CD4-positive, alpha-beta T cell treated with Interleukin-15 for 4 hours (primary cell): ENCODE results near the gene FKBP2.

Experiments
- DNase-seq: peaks from one replicate; pipeline ENCODE4 v3.0.0-alpha.2; 2020; ENCODE audit warnings: low spot score

FKBP2 gene

DNA sequence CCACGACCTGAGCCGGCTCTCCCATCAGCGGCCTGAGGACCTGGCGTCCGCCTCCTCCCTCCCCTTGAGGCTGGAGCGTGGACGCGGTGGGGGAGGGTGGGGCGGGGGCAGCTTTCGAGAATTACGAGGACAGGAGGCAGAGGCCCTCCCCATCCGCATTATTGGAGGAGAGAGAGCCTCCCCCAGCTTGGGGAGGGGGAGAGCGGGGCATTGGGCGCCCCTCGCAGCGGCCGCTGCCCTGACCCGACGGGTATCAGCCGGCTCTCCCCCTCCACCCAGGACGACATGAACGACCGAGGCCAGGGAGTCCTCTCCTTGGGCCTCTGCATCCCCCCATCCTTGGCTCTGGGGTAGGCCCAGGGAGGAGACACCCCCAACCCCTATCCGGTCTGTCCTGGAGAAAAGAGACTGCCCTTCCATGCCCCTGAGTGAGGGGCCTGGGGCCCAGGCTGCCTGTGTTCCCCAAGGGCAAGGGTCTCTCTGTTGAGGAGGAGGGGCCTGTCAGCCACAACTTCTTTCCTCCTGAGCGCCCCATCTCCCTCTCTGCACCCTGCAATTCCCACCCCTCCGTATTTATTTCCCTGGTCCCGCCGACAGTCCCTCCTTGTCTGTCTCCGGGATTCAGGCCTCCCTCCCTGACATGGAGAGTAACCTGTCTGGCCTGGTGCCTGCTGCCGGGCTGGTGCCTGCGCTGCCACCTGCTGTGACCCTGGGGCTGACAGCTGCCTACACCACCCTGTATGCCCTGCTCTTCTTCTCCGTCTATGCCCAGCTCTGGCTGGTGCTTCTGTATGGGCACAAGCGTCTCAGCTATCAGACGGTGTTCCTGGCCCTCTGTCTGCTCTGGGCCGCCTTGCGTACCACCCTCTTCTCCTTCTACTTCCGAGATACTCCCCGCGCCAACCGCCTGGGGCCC lies 45.2 kb downstream of the FKBP2 start:
- DNase-seq, result no peak

DNA sequence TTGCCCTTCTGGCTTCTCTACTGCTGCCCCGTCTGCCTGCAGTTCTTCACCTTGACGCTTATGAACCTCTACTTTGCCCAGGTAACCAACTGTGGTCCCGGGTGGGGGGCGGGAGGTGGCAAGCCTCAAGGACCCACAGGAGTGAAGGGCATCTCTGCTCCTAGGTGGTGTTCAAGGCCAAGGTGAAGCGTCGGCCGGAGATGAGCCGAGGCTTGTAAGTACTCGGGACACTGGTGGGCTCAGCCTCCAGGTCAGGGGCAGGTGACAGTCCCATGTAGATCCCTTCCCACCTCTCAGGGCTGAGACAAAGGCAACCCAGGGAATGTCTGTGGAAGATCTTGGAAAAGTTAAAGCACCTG lies 45.9 kb downstream of the FKBP2 start:
- DNase-seq, result no peak

DNA sequence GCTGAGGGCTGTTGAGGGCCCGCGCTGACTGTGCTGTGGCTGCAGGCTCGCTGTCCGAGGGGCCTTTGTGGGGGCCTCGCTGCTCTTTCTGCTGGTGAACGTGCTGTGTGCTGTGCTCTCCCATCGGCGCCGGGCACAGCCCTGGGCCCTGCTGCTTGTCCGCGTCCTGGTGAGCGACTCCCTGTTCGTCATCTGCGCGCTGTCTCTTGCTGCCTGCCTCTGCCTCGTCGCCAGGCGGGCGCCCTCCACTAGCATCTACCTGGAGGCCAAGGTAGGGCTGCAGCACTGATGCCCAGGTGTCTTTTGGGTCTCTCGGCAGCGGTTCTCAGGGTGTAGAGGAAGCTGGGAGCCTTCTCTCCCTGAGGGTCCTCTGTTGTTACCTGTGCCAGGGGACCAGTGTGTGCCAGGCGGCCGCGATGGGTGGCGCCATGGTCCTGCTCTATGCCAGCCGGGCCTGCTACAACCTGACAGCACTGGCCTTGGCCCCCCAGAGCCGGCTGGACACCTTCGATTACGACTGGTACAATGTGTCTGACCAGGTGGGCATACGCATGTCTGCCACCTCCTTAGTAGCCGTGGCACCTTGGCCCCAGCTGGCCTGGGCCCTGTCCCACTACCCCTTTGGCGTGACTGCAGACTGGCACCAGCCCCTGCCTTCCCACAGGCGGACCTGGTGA lies 46.9 kb downstream of the FKBP2 start:
- DNase-seq, result no peak

- no peak for DNase-seq
Measured at GRCh38 chr11:64288353-64288750, 47.5 kb downstream of the FKBP2 start.

DNA sequence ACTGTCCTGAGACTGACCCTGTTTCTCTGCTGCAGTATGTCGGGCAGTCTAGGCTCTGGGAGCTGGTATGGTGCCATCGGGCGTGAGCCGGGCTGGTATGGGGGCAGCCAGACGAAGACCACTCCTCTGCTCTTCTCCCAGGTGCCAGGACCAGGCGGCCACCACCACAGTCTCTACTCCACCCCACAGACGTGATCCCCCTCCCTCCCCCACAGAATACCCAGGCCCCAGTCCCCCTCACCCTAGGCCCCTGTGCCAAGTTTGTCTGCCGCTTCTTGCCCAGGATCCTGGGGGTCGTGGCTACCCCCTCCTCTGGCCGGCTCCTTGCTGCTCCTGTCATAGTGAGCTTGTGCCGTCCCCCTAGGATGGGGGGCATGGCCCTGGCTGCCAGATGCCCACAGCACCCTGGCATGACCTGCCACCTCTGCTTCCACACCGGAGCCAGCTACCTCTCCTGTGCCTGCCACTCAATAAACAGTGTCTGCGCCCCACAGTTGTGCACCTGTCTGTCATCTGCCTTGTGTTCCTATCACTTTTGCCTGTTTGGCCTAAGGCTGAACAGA lies 48.2 kb downstream of the FKBP2 start:
- DNase-seq, result no peak

DNA sequence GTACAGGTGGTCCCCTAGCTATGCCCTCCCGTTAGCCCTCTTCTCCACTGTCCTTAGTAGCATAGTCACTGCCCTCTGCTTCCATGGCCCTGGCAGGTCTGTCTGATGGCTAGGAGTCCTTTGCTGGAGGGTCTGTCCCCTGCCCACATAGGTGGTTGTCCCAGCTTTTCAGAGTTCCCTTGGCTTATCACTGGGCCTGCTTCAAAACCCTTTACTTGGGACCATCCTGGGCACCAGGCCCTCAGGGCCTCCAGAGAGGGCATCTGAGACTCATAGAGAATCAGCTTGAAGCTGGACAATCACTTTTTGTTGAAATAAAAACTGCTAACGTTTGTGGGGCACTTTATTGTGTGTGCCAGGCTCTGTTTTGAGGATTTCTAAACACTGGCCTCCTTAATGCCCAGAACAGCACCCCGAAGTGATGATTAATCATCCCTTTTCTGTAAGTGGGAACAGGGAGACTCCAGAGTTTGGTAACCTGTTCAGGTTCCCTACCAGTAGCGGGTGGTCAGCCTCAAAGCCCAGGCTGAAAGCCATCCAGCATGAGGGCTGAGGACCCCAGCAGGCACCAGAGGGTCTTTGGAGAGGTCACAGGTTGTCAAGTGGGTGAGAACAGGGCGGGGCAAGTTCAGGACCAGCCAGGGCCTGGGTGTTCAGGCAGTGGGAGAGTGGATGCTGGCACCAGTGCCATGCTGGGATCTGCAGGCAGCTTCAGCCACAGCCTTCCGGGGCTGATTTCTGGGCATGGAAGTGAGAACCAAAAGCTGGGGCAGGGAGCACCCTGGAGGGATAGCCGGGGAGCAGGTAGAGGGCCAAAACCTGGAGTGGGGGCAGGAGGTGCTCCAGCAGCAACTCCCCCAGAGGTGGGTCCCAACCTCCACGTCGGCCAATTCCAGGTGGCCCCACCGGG lies 49.7 kb downstream of the FKBP2 start:
- DNase-seq, result no peak

- DNase-seq, result no peak
Measured at GRCh38 chr11:64291262-64291751, 50.4 kb downstream of the FKBP2 start, which contains the start of gene KCNK4. Gene KCNK4, plus strand, starts transcription at chr11:64291302. Its CDS starts 1,717 bp downstream, at chr11:64293019.

GRCh38 chr11:64291752-64292459 lies 51.0 kb downstream of the FKBP2 start:
- no peak for DNase-seq

DNA sequence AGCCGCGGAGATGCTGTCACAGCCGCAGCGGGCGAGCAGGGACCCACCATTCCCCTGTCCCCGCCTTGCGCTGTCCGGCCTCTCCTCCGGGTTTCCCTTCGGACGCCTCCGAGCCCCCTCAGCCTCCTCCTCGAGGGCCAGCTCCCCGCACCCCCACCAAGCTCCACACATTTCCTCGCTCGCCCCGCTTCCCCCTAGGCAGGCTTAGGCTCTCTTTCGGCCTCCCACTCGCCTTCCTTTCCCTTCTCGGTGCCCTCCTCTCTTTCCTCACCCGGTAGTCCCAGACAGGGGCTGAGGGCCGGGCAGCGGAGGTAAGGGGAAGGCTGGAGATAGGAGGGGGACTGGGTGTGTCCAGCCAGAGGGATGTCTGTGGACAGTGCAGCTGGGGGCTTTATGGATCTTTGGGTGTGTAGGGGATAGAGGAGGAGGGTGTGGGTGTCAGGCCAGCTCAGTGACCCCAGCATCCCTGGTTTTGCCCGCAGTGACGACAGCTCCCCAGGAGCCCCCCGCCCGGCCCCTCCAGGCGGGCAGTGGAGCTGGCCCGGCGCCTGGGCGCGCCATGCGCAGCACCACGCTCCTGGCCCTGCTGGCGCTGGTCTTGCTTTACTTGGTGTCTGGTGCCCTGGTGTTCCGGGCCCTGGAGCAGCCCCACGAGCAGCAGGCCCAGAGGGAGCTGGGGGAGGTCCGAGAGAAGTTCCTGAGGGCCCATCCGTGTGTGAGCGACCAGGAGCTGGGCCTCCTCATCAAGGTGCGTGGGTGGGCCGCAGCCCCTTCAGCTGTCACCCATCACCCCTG lies 51.8 kb downstream of the FKBP2 start:
- no peak for DNase-seq
